HepG2 (cell line): ENCODE data around the gene RGS14. TPM values are rescaled to one million over a fixed set of nuclear protein-coding genes. Genes with fewer than 3 reads are reported as not detected.

Experiments
- ATAC-seq: fragments of 200-7000 bp; cut with Tn5 transposase; 3 replicates; pipeline ENCODE4 v1.9.1; 2020; ENCODE audit warnings: mild to moderate bottlenecking, moderate library complexity
- BruUV-seq: library from RNA; stranded (reverse); fragments of 400-500 nt; replicated peaks from 2 replicates; lab custom pipeline; 2021; lab: Mats Ljungman, UMichigan
- CTCF ChIA-PET: fragments of 300-600 bp; formaldehyde crosslinking; extraction: SDS; loops from one replicate; lab custom pipeline; 2021; ENCODE audit warnings: low total read pairs, inconsistent platforms, low intra/inter-chr PET ratio; lab: Yijun Ruan, JAX
- POLR2A ChIA-PET: fragments of 350-600 bp; sonication (Branson Sonifier 250); formaldehyde crosslinking; loops from one replicate; lab custom pipeline; 2020; ENCODE audit warnings: antibody characterized with exemption, inconsistent platforms; lab: Yijun Ruan, JAX
- DNase-seq: peaks from one replicate; pipeline ENCODE4 v3.0.0-alpha.2; 2015; ENCODE audit warnings: low spot score
- FAIRE-seq: peaks from 3 replicates; lab custom pipeline; 2011; peaks lifted over from hg19 to GRCh38; lab: Jason Lieb, UNC
- H2AFZ ChIP-seq: one replicate; pipeline ENCODE4 v1.6.1; 2011; ENCODE audit warnings: low read length, inconsistent platforms
- H3K27ac ChIP-seq: fragments of 300-600 bp; 3 replicates; pipeline ENCODE4 v1.8.0; 2011; ENCODE audit warnings: mixed run types, mild to moderate bottlenecking, mixed read lengths, low read length, inconsistent platforms; ENCODE audit not compliant: insufficient read depth; ENCODE audit errors: extremely low read length
- H3K27me3 ChIP-seq, 2 experiments: fragments of 200-600 bp in 1 of 2; 2 replicates in 1 of 2; 3 replicates in 1 of 2; pipeline versions ENCODE4 v1.6.0 to v1.8.0; 2011; ENCODE audit warnings: low read length in 2 of 2, mild to moderate bottlenecking in 2 of 2, moderate library complexity in 2 of 2, inconsistent platforms in 1 of 2; ENCODE audit not compliant: insufficient read depth in 2 of 2, control insufficient read depth in 1 of 2
- H3K36me3 ChIP-seq, 2 experiments: fragments of 200-600 bp in 1 of 2; replicated peaks in 1 of 2; 2 replicates in 1 of 2; 3 replicates in 1 of 2; pipeline versions ENCODE4 v1.5.1 to v1.8.0; 2011; ENCODE audit warnings: low read length in 2 of 2, inconsistent platforms in 1 of 2; ENCODE audit not compliant: insufficient read depth in 2 of 2, control insufficient read depth in 1 of 2
- H3K4me1 ChIP-seq: 2 replicates; pipeline ENCODE4 v1.5.1; 2012; ENCODE audit warnings: low read length, inconsistent platforms; ENCODE audit not compliant: insufficient read depth
- H3K4me2 ChIP-seq: 2 replicates; pipeline ENCODE4 v1.6.0; 2011; ENCODE audit warnings: low read depth, low read length, inconsistent platforms
- H3K4me3 ChIP-seq, 3 experiments: fragments of 200-600 bp in 1 of 3; sonication (generic), shearing (Covaris generic) in 1 of 3; replicated peaks in 1 of 3; 2 replicates each; pipeline ENCODE4 v1.5.1; 2011 to 2016; ENCODE audit warnings: low read length in 3 of 3, inconsistent platforms in 2 of 3, low read depth in 2 of 3, mild to moderate bottlenecking in 2 of 3, control low read depth in 1 of 3, mixed read lengths in 1 of 3; ENCODE audit not compliant: insufficient read depth in 1 of 3
- H3K79me2 ChIP-seq: one replicate; pipeline ENCODE4 v1.6.1; 2011; ENCODE audit warnings: low read length, inconsistent platforms; ENCODE audit not compliant: insufficient read depth
- H3K9ac ChIP-seq: 2 replicates; pipeline ENCODE4 v1.6.0; 2011; ENCODE audit warnings: mild to moderate bottlenecking, low read depth, low read length, inconsistent platforms; ENCODE audit not compliant: insufficient read depth
- H3K9me3 ChIP-seq: 2 replicates; pipeline ENCODE4 v1.5.1; 2012; ENCODE audit warnings: mild to moderate bottlenecking, low read length
- H4K20me1 ChIP-seq: 2 replicates; pipeline ENCODE4 v1.6.0; 2011; ENCODE audit warnings: inconsistent platforms, mild to moderate bottlenecking, low read length, moderate library complexity; ENCODE audit not compliant: insufficient read depth
- BCL6 ChIP-seq: IDR thresholded peaks from 2 replicates; pipeline ENCODE4 v1.6.1; 2016; ENCODE audit warnings: missing genetic modification reagents, missing compliant biosample characterization
- BRF2 ChIP-seq: sonication (generic); formaldehyde crosslinking; IDR thresholded peaks from 2 replicates; pipeline ENCODE4 v1.8.1; 2022; ENCODE audit warnings: mild to moderate bottlenecking, missing genetic modification reagents
- EP300 ChIP-seq, 3 experiments: sonication (generic) in 1 of 3; formaldehyde crosslinking in 1 of 3; IDR thresholded peaks; 2 replicates each; pipeline versions ENCODE4 v1.5.1 to v1.6.1; 2011 to 2020; ENCODE audit warnings: low read depth in 2 of 3, low read length in 2 of 3, borderline replicate concordance in 1 of 3, improper control_type of control experiment in 1 of 3, mild to moderate bottlenecking in 1 of 3, missing genetic modification reagents in 1 of 3, moderate library complexity in 1 of 3
- FOXA3 ChIP-seq: IDR thresholded peaks from 2 replicates; pipeline ENCODE4 v1.6.1; 2016; ENCODE audit warnings: missing genetic modification reagents, missing compliant biosample characterization
- GATAD1 ChIP-seq: IDR thresholded peaks from 2 replicates; pipeline ENCODE4 v1.6.1; 2016; ENCODE audit warnings: missing genetic modification reagents, missing compliant biosample characterization
- IRF2 ChIP-seq: IDR thresholded peaks from 2 replicates; pipeline ENCODE4 v1.6.1; 2018; ENCODE audit warnings: missing genetic modification reagents, missing compliant biosample characterization
- KDM1A ChIP-seq: IDR thresholded peaks from 2 replicates; pipeline ENCODE4 v1.6.1; 2016; ENCODE audit warnings: missing compliant biosample characterization
- PHF21A ChIP-seq: sonication (generic); formaldehyde crosslinking; IDR thresholded peaks from 2 replicates; pipeline ENCODE4 v1.5.0; 2020; ENCODE audit warnings: mild to moderate bottlenecking, missing genetic modification reagents
- TBX2 ChIP-seq: sonication (generic); formaldehyde crosslinking; IDR thresholded peaks from 2 replicates; pipeline ENCODE4 v1.5.0; 2020; ENCODE audit warnings: missing genetic modification reagents, mild to moderate bottlenecking, borderline replicate concordance
- TFAP4 ChIP-seq: sonication (generic); IDR thresholded peaks from 2 replicates; pipeline ENCODE4 v1.6.1; 2016; ENCODE audit warnings: low read depth, borderline replicate concordance
- U2AF1 ChIP-seq: fragments of 200-400 bp; formaldehyde crosslinking; optimal IDR thresholded peaks from 2 replicates; pipeline ENCODE3; 2017; ENCODE audit warnings: mild to moderate bottlenecking, low read depth, low read length
- ZNF207 ChIP-seq: fragments of 450-650 bp; IDR thresholded peaks from 2 replicates; pipeline ENCODE4 v1.6.1; 2016; ENCODE audit warnings: antibody characterized with exemption, borderline replicate concordance
- ZNF281 ChIP-seq: sonication (generic); formaldehyde crosslinking; IDR thresholded peaks from 2 replicates; pipeline ENCODE4 v1.4.0; 2020; ENCODE audit warnings: missing genetic modification reagents, borderline replicate concordance
- ZNF350 ChIP-seq: sonication (generic); formaldehyde crosslinking; IDR thresholded peaks from 2 replicates; pipeline ENCODE4 v1.4.0; 2020; ENCODE audit warnings: mild to moderate bottlenecking, low read depth, missing genetic modification reagents, borderline replicate concordance
- ZNF879 ChIP-seq: sonication (generic); formaldehyde crosslinking; IDR thresholded peaks from 2 replicates; pipeline ENCODE4 v1.8.1; 2023; ENCODE audit warnings: missing genetic modification reagents
- WGBS: methylation state at CpG from one replicate; pipeline ENCODE4 v1.1.6; 2017; ENCODE audit warnings: low lambda C conversion rate; 5-methylcytosine and 5-hydroxymethylcytosine counted together
- in situ Hi-C: cut with HindIII; loops from 2 replicates; pipeline ENCODE4 v1.10.0; 2017; ENCODE audit warnings: low pct_unique_long_range_greater_than_20kb; ENCODE audit not compliant: extremely low pct_ligation_motif_present
- intact Hi-C: fragments of 100-400 bp; cut with micrococcal nuclease; formaldehyde crosslinking; loops from one replicate; pipeline ENCODE4 v1.10.0; 2022; ENCODE audit not compliant: unreplicated experiment
- polyA plus RNA-seq, 8 experiments: library from polyadenylated mRNA; depleted of rRNA in 3 of 8; stranded (reverse) in 7 of 8; unstranded in 1 of 8; fragments of >200 nt; fragmentation: Illumina TruSeq in 4 of 8; extraction: Trizol in 4 of 8; gene quantifications; 2 replicates each; pipeline versions ENCODE4 v1.2.1 to v1.2.3, GENCODE V29; 2011 to 2016; ENCODE audit warnings: low read depth in 4 of 8, missing spikeins in 1 of 8, mixed read lengths in 1 of 8; ENCODE audit not compliant: insufficient read depth in 1 of 8
- total RNA-seq, 5 experiments: library from RNA; depleted of rRNA; stranded (reverse); fragments of >200 nt; fragmentation: Illumina TruSeq; extraction: Trizol; gene quantifications; 2 replicates each; pipeline ENCODE4 v1.2.3, GENCODE V29; 2016; ENCODE audit warnings: low read depth in 1 of 5

RGS14 gene
- total and polyA plus RNA-seq, 2 of the 13 experiments (the other 11 are each of a cell fraction or from before 2014, with no cell fraction given): 11.1 to 17.2 TPM

- Histone ChIP-seq H3K4me2 (0 out of 2 replicates have a peak overlapping the region, but pooled peaks have one; percentile 8), H3K9me3 (no peaks in the 10 kb centered on the region), H3K27ac (no peak overlapping the region), H4K20me1 (no peaks in the 10 kb centered on the region), H3K9ac (no peak overlapping the region), H3K36me3 (no peaks in the 10 kb centered on the region), H3K27me3 (peaks cover 4 to 47% of the 10 kb centered on the region in 2 experiments; a peak in 4 of 5 replicates), H3K4me1 (peaks cover 38% of the 10 kb centered on the region), H3K79me2 (no peaks in the 10 kb centered on the region), H3K4me3 (no peak overlapping the region; a peak in 1 of 6 replicates), H2AFZ (peak overlapping the region; percentile 16)
- ATAC-seq (peak; percentile 79), FAIRE-seq (peak; percentile 97), DNase-seq (peak; percentile 79)
- CTCF ChIA-PET: interaction anchor here (0.9 to 3.7 kb wide), 5 partner anchors 20 to 110 kb away, joined by 3 to 54 read pairs (median 10); no protein-coding TSS in a partner anchor
- no TSS peak for BruUV-seq
- POLR2A ChIA-PET: interaction anchor here (1.0 to 7.3 kb wide), 7 partner anchors 12 to 107 kb away, joined by 3 to 79 read pairs (median 12); partner anchors contain the start of genes GRK6 and PDLIM7
- WGBS: 18% methylated on average over 11 of the region's 13 CpGs
- in situ Hi-C loops (no loop called here), intact Hi-C loops (loop anchor here (1.0 to 2.0 kb wide), 3 partner anchors 64 to 110 kb away; no protein-coding TSS in a partner anchor)
- peak; percentile 46; the same call in 1 of the 2 replicates for TF ChIP-seq ZNF350 (CRISPR knock-in tag)
- TF ChIP-seq BCL6 (CRISPR knock-in tag): peak; percentile 39; the same call in 1 of the 2 replicates
- peak; percentile 48; the same call in 1 of the 2 replicates for TF ChIP-seq GATAD1 (CRISPR knock-in tag)
- TF ChIP-seq ZNF879 (CRISPR knock-in tag): no peak
- TF ChIP-seq BRF2 (CRISPR knock-in tag): no peak
- TF ChIP-seq ZNF281: no peak
- no peak for TF ChIP-seq EP300 (IDR thresholded peaks at IDR 0.05; ENCODE audit: low read depth in 2 of 2, low read length in 2 of 2)
- TF ChIP-seq EP300 (CRISPR knock-in tag; IDR thresholded peaks at IDR 0.05; ENCODE audit: borderline replicate concordance): 0 out of 2 replicates have a peak, but pooled peaks have one; percentile 6
- peak; percentile 37; the same call in 1 of the 2 replicates for TF ChIP-seq FOXA3 (CRISPR knock-in tag)
- peak; percentile 42; the same call in 1 of the 2 replicates for TF ChIP-seq TFAP4
- TF ChIP-seq IRF2 (CRISPR knock-in tag): 0 out of 2 replicates have a peak, but pooled peaks have one; percentile 59
- 0 out of 2 replicates have a peak, but pooled peaks have one; percentile 47 for TF ChIP-seq PHF21A (CRISPR knock-in tag)
- no peak for TF ChIP-seq U2AF1
- TF ChIP-seq TBX2 (CRISPR knock-in tag): no peak
- no peak for TF ChIP-seq ZNF207
- TF ChIP-seq KDM1A (CRISPR knock-in tag): peak; percentile 83
Observed at GRCh38 chr5:177390363-177391300, 32.9 kb downstream of the RGS14 start.
